T1000 (cell line): ENCODE results near the gene GRIK4.
"Not testable (repeated sequence)": the region's sequence is repeated elsewhere in the genome, so short reads cannot be mapped to it uniquely, and the experiment has no call there.

ENCODE experiments used
- DNase-seq: peaks from one replicate; lab custom pipeline; 2025; ENCODE audit warnings: mixed read lengths; lab: John Stamatoyannopoulos, UW

GRIK4 gene

DNA sequence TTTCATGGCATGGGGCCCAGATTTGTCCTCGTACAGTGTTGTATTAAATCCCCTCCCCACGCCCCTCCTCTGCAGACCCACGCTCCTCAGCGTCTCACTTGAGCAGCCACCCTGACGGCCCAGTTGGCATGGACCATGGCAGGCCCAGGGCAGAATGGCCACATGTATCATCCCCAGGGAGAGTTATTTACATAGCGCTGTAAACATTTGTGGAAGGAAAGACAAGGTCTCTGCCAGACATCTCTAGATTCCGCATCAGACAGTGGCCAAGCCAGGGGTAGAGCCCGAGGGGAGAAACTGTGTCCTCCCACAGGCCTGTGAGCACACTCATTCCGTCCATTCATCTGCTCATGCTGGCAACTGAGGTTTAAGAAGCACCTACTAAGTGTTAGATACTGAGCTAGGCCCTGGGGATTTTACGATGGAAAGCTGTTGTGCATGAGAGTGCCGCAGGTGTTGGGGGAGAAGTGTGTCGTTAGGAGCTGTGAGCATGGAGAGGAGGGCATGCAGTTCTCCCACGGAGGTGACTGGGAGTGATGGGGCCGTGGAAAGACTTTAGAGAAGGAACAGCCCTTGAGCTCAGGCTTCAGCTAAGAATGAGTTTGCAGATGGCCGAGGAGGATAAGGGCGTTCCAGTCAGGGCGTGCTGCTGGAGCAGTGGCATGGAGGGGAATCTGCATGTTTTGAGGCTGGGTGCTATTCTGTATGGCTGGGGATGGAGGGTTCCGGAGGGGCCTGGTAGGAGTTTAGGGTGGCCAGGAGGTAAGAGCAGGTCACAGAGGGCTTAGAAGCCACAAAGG, 94.9 kb downstream of the GRIK4 start:
- DNase-seq, result no peak

DNA sequence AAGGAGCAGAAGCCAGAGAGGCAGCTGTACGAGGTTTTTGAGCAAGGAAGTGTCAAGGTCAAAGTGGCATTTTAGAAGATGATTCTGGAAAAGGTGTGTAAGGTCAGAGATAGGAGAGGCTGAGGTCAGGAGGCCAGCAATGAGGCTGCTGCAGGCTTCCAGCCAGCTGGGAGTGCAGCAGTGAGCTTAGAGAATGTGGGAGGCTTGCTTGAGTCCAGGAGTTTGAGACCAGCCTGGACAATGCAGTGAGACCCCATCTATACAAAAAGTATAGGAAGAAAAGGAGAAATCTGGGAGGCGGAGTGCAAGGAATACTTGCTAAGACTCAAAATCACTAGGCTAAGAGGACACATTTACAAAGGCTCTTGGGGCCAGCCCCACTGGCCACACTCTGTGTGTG, 96.5 kb downstream of the GRIK4 start:
- no peak for DNase-seq

DNA sequence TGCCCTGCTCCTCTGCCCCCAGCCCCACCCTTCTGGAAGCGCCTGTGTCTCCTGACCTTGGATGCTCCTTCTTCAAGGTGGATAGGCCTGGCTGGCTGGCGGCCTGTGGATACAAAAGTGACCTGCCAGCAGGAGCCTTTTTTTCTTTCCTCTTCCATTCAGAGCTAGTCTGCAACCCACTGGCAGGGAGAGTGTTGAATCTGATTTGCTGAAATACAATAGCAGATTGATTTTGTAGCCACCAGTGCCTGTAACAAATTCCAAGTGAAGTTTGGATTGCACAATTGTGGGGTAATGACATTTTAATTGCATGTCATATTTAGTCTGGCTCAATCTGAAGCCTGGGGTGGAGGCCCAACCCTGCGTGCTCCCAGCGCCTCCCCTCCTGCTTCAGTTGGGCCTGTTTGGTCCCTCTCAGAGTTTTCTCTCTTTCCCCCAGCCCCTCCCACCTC, 97.2 kb downstream of the GRIK4 start:
- DNase-seq, result no peak

DNA sequence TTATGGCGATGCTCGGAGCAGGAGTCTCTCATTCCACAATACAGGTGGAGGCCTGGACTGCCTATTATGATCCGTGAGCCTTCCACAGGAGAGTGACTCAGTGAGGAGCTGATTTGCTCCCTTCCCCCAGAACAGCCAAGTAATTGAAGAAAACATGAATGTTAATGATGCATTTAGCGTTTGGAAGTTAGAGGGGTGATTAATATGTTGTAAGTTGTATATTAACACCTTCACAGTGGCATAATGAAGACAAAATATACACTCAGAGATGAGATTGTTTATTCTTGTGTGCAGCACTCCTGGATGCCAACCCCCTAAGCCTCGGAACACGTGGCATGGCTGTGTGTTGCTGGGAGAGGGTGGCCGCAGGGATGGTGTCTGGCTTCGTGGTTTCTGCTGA, 98.6 kb downstream of the GRIK4 start:
- DNase-seq, result no peak

DNA sequence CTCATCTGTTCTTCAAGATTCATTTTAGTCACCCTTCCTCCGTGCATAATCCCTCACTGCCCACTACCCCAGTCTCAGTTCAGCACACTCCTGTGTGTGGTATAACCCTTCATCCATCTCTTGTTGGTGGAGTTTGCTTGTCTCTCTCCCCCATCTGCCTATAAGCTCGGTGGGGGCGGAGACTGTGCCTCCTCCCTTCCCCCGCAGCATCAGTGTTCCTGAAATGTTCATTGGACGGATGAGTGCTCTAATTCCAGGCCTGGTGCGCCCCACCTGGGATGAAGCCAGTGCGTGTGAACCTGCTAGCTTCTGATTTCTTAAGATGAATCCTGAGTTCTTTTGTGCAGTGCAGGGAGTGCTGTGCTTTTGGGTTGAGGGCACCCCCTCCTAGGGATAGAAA, 100.0 kb downstream of the GRIK4 start:
- DNase-seq, result no peak

DNA sequence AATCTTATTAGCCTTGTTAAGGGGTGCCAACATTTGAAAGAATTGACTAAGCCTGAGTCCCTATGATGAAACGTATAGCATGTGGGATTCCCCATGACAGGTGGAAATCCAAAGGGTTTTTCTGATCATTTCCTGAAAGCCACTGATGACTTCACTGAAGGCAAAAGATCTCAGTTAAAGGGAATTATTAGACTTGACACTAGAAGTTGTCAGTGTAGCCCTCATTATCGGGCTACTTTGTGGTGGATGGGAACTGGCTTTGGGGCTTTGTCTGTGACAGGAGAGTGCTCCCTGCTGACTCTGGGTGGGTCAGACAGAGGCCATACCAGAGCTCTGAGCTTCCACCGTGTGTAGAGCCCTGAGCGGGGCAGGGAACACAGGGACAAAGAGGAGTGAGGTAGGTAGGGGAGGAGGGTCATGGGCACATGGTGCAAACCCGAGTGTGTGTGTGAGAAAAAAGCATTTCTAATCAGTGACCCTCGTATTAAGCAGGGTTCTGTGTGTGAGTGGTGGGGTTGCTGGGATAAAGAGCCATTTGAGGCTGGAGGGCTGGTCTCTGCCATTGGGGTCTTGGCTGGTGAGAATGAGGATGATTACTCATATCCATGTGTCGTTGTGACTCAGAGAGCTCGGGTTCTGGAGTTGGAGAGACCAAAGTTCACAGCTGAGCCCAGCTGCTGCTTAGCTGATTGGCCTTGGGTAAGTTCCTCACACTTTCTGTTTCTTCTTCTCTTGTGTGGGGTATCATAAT, 101.1 kb downstream of the GRIK4 start:
- no peak for DNase-seq

DNA sequence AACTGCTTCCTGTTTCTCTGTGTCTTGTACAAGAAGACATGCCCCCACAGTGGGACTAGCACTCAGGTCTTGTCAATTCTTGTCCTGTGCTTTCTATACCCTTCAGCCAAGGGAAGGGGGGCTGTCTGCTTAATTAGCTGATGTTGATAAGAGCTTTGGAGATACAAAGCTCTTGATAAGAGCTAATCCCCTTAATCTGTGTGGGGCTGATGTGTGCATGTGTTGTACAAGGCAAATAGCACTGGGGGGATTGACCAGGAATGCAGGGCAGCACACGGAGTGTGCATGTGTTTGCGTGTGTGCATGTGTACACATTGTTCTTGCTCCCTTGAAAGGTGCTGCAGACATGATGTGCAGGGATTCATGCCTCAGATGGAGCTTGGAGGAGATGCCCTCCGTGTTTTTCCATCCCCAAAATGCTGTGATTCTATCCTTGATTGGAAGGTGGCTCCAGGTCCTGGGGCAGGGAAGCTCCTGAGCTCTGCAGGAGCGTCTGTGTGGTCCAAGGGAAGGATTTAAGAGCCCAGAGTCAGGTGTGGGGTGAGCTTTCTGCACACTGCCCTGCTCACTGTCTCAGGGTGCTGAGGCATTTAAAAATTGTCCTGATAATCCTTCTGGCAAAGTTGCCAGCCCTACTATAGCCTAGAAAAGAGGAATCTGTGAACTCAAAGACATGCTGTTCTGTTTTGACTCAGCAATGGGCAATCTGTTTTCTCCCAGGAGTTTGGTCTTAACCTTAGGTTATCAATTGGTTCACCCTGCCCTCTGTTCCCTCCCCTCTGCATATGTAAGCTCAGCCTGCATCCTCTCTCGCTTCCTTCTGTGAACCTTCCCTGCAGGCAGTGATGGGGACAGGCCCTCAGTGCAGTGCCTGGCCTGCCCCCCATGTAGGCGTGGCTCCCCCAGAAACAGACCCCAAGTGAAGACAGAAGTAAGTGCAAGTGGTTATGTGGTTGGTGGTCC, 102.0 kb downstream of the GRIK4 start:
- no peak for DNase-seq

DNA sequence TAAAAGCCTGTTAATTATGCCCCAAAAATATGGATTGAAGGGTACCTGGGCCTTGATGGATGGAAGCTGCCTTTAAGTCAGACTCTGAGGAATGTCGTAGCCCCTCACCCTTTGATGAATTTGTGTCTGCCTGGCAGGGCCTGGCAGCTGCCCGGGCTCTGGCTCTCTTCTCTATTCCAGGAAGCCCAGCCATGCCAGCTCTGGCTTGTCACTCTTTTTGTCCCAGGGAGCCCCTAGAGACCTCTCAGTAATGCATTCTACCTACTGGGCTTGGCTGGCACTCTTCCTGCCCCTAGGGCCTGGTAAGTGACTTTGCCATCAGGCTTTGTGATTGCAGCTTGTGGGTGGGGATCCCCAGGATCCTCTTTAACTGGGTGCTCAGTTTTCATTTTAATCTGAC, 103.8 kb downstream of the GRIK4 start:
- DNase-seq, result no peak

DNA sequence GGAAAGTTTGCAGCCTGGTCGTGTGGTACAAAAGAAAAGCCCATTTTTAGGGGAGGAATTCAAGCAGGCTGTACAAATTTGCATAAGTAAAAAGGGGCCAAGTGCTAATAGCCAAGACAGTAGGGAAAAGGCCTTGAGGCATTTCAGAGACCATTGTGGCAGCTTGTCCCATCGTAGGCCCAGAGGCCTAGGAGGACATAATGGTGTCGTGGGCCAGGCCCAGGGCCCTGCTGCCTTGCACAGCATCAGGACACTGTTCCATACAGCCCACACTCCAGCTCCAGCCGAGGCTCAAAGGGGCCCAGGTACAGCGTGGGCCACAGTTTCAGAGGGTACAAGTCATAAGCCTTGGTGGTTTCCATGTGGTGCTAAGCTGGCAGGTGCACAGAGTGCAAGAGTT, 106.9 kb downstream of the GRIK4 start:
- no peak for DNase-seq

DNA sequence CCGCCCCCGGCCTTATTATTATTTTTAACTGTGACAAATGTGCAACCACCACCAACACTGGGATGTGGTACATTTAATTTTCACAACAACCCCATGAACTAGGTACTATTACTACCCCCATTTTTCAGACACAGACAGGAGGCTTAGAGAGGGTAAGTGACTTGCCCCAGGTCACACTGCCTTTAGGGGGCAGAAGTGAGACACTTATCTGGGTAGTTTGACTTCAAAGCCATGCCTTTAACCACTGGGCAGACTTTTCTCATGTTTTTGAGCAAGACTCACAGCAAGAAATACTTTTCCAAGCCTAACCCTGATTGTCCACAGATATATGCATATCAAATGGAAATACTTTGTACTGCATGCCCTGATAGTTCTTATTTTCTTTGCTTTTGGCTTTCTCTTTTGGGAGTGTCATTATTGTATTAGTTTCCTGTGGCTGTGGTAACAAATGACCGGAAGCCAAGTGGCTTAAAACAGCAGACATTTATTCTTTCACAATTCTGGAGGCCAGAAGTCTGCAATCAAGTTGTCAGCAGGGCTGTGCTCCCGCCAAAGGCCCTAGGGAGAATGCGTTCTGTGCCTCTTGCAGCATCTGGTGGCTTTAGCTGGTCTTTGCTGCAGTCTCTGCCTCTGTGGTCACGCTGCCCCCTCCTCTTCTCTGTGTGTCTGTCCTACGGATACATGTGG, 110.8 kb downstream of the GRIK4 start:
- no peak for DNase-seq

DNA sequence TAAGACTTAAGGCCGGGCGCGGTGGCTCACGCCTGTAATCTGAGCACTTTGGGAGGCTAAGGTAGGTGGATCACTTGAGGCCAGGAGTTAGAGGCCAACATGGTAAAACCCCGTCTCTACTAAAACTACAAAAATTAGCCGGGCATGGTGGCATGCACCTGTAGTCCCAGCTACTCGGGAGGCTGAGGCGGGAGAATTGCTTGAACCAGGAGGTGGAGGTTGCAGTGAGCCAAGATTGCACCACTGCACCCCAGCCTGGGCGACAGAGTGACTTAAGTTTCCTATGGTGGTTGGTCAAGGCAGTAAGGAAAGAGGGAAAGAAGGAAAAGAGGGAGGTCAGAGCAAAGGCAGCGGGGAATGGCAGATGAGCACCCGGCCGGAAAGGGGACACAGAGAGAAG, 113.4 kb downstream of the GRIK4 start:
- not testable (repeated sequence) for DNase-seq

DNA sequence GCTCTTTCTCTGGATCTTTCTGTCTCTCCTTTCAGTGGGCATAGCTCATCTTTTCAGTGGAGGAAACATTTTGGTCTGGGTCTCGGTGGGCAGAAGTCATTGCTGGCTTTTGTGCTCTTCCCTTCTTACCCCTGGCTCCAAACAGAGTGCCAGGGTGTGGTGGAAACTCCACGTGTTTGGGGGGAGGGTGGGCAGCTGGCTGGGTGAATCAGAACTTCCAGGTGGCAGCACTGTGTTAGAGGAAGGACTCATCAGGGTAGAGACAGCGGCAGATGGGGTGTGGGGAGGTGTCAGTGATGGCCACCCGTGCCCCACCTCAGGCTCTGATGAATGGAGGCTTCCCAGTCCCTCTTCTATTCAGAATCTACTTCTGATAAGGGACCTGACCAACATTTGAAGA, 114.0 kb downstream of the GRIK4 start:
- no peak for DNase-seq

DNA sequence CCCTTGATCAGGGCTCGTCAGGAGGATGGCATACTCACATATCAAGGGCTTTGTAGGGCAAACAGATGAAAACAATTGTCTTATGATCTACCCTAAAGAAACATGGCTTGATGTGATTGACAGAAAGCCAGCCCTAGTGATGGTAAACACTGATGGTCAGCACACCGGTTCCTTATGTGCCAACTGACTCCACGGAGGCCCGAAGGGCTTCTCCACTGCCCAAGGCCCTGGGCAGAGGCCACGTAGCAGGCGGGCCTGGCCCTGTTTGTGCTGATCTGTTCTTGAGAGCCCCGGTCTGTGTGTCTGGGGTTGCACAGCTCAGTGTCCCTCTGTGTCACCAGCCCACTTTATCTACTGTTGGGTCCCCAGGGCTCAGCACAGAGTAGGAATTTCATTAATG, 115.2 kb downstream of the GRIK4 start:
- no peak for DNase-seq

DNA sequence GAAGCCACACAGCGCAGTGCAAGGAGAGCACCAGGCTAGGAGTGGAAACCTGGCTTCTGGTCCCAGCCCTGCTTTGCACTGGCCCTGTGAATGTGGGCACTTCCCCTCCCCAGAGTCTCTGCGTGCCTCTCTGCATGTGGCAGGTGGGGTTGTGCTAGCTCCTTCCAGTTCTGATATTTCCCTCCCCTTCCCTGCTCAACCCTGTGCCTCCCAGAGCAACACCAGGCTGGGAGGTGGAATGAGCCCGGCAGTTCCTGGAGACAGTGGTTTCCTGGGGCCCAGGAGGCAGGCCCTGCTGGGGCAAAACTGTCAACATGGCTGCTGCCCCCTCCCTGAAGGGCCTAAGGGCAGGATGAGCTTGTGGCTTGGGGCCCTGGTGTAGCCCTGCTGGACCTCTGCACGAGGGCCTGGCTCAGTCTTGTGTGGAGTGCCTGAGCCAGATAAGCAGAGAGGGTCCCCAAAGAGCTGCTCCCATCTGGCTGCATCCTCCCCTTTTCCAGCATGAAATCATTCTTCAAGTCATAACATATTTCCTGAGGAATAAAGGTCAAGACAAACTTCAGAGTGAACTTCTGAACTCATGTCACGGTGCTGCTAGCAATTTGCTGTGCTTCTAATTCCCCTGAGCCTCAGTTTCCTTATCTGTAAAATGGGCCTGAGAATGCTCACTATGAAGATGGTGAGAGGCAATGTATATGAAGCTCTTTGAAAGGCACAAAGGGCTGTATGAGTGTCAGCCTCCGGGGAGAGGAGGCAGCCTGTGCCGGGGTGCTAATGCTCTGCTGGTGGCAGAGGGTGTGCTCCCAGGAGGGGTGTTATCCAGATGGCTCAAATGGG, 116.0 kb downstream of the GRIK4 start:
- DNase-seq, result no peak

DNA sequence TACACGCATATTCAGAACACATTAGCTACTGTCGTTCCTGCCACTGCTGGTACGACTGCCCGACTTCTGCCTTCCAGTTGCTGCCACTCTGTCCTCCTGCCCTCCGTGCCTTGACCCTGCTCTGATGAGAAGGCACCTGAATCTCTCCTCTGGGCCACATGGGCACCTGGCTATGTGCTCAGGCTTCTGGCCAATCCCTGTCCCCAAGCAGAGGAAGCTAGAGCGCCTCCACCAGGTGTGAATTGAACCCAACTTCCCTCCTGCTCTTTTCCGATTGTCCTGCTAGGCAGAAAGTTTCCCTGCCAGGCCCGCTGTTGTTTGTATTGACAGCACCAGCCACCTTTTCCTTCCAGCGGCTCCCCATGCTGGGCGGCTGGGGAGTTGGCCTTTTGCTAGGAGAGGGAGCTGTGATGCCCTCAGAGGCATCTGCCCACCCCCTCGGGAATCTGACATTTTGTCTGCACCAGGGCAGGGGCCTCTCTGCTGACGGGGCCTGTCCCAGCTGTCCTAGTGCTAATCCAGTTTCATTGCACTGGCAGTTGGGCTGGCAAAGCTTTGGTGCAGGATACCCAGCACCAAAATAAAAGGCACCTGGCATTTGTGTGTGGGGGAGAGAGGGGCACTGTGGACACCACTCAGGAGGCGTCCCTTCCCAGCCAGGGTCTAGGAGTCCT, 118.0 kb downstream of the GRIK4 start:
- no peak for DNase-seq

DNA sequence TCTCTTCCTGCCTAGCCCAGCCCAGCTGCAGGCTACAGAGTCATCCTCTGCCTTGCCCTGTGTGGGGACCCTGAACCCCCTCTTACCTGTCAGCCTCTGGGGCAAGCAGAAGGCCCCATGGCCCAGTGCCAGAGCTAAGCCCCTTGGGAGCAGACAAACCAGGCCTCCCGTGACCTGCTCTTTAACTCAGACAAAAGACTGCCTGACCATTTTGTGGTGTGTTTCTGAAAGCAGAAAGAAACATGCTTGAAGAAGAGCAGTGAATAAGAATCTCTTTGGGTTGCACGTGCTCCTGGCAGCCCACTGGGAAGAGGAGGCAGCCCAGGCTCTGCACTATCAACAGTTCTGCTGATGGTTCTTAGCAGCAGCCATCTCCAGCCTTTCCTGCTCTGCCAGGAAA, 118.6 kb downstream of the GRIK4 start:
- DNase-seq, result no peak

DNA sequence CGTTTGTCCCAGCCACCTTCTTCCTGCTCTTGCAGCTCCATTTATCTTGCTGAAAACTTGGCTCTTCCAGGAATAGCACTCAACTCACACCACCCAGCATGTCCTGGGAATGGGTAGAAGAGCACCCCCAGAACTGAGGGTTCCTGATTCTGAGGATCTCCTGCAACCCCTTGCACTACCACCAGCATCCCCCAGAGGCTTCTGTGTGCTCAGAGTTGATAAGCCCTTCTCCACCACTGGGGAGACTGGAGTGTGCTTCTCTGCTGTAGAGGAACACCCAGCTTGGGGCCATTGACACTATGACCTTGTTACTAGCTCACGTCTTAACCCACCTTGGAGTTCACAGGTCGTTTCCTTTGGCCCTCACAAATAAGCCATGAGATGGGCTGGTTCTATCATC, 121.0 kb downstream of the GRIK4 start:
- no peak for DNase-seq

DNA sequence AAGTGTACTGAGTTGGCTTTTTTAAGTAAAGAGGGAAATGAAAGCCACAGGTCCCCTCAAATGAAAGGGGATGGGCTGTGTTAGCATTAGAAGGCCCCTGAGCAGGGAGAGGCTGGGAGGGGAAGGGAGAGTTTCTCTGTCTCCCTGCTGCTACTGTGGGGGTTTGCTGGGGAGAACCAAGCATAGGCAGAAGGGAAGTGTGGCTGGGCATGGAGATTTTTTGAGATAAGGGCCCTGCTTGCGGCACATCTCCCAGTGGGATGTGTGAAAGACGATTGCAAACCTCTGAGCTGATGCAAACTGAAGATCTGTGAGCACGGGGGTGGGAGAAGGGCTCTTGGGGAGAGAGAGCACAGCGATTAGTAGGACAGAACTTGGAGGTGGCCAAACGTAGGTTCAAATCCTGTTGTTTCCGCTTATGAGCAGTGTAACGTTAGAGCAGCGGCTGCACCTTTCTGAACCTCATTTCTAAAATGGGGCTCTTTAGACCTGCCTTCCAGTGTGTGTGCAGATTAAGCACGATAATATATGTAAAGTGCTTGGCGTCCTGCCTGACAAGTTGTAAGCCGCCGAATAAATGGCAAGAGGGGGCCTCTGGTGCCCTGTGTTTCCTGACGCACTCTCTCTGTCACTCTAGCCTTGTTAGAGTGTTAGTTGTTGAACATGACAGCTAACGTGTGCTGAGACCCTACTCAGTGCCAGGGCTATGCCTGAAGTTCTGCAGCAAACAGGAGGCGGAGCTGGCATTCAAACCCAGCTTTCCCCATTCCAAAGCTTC, 122.3 kb downstream of the GRIK4 start:
- no peak for DNase-seq

DNA sequence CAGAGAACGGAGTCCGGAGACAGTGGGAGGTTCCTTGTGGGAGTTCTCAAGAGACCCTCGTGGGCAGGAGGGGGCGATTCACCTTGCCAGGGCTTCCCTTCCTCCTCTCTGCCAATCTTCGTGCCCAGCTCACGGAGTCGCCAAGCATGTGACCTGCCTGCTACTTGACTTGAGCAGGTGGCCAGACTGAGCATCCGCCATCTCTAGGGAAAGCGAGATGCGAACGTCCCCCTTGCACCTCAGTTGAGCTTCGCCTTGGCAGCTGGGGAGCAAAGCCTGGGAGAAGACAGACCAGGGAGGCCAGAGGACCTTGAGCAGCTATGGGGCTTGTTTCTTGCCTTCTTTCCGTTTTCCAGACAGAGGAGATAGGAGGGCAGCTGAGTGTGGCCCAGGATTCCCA, 123.2 kb downstream of the GRIK4 start:
- no peak for DNase-seq
